GM18498 (cell line): ENCODE results near the gene INTS11.
"Not testable (repeated sequence)": the region's sequence is repeated elsewhere in the genome, so short reads cannot be mapped to it uniquely, and the experiment has no call there.

ENCODE experiments used
- ATAC-seq: cut with Tn5 transposase; IDR thresholded peaks from one replicate; pipeline ENCODE4 v1.9.1; 2021; ENCODE audit warnings: mild to moderate bottlenecking, moderate library complexity; ENCODE audit not compliant: unreplicated experiment

Gene INTS11

DNA sequence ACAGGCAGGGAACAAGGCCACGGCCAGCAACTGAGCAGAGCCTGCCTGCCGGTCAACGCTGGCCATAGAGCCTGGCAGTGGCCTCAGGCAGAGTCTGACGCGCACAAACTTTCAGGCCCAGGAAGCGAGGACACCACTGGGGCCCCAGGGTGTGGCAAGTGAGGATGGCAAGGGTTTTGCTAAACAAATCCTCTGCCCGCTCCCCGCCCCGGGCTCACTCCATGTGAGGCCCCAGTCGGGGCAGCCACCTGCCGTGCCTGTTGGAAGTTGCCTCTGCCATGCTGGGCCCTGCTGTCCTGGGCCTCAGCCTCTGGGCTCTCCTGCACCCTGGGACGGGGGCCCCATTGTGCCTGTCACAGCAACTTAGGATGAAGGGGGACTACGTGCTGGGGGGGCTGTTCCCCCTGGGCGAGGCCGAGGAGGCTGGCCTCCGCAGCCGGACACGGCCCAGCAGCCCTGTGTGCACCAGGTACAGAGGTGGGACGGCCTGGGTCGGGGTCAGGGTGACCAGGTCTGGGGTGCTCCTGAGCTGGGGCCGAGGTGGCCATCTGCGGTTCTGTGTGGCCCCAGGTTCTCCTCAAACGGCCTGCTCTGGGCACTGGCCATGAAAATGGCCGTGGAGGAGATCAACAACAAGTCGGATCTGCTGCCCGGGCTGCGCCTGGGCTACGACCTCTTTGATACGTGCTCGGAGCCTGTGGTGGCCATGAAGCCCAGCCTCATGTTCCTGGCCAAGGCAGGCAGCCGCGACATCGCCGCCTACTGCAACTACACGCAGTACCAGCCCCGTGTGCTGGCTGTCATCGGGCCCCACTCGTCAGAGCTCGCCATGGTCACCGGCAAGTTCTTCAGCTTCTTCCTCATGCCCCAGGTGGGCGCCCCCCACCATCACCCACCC lies 6.9 kb upstream of the INTS11 start, which contains the start of gene TAS1R3:
Gene TAS1R3, plus strand, starts transcription at position 213 of the 898 bp plus-strand sequence. Its CDS starts 66 bp downstream, at position 279.
- ATAC-seq = no peak

- no peak for ATAC-seq
Observed at GRCh38 chr1:1330366-1331067, 6.1 kb upstream of the INTS11 start.

- ATAC-seq = no peak
Observed at GRCh38 chr1:1329304-1330210, 5.1 kb upstream of the INTS11 start.

- no peak for ATAC-seq
Observed at GRCh38 chr1:1328254-1328653, 3.8 kb upstream of the INTS11 start.

DNA sequence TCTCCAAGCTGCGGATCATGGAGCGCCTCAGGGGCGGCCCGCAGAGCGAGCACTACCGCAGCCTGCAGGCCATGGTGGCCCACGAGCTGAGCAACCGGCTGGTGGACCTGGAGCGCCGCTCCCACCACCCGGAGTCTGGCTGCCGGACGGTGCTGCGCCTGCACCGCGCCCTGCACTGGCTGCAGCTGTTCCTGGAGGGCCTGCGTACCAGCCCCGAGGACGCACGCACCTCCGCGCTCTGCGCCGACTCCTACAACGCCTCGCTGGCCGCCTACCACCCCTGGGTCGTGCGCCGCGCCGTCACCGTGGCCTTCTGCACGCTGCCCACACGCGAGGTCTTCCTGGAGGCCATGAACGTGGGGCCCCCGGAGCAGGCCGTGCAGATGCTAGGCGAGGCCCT lies 2.8 kb upstream of the INTS11 start:
- no peak for ATAC-seq

GRCh38 chr1:1326075-1326605 lies 1.7 kb upstream of the INTS11 start:
- no peak for ATAC-seq

DNA sequence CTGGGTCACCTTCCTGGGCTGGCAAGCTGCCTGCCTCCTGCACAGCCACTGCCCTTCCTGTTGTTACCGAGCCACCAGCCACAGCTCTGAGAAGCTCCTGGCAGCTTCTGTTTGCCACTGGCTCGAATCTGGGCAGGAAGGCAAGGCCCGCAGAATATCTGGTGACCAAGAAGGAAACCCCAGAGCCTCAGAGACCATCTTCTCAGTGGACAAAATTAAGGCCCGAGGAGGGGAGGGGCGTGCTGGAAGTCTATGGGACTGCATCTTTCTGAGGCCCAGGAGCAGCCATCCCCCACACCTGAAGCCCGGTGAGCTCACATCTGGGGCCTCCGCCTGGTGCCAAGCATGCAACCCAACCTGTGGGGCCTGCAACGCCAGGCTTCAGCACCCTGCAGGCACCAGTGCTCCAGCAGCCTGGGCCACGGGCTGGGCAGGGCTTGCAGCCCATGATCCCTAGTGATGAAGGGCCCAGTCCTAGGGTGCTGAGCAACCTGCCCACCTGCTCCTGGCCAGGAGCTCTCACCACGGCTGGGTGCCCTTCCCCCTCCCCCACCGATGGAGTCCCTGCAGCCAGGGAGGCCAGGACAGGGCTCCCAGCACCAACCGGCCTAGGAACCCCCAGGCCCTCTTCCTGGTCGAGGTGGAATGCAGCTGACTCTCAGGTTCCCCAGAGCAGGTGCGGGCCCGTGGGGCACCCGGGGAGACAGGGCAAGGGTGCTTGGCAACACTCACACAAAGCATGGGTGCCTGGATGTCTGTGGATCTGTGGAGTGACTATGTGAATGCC lies 1.0 kb upstream of the INTS11 start:
- ATAC-seq = no peak

DNA sequence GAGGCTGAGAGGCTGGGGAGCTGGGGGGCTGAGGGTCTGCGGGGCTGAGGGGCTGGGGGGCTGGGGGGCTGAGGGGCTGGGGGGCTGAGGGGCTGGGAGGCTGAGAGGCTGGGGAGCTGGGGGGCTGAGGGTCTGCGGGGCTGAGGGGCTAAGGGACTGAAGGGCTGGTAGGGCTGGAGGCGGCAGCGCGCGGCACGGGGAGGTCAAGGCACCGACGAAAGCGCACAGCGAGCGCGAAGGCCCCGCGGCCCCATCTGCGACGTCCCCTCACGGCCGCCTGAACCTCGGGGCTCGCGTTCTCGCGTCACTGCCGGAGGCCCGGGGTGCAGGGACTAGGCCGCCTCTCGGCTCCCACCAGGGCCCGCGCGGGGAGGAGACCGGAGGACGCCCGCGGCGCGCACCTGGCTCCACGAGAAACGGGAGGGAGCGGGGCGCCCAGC lies 356 bp downstream of the INTS11 start:
- peak; percentile 32 for ATAC-seq

- no peak for ATAC-seq
Observed at GRCh38 chr1:1322952-1323351, 1.5 kb downstream of the INTS11 start.

DNA sequence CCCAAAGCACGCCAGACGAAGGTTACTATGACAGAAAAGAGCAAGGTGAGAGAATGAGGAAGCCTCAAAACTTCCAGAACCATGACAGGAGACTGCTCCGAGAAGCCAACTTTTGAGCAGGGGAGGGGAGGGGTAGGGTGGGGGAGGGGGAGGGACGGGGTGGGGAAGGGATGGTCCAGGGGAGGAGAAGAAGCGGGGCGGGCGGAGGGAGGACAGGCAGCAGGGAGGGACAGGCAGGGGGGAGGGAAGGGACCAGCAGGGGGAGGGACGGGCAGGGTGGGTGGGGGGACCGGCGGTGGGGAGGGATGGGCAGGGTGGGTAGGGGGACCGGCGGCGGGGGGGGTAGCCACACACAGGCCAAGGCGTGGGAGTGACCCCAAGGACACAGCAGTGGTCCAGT lies 2.0 kb downstream of the INTS11 start:
- no peak for ATAC-seq

DNA sequence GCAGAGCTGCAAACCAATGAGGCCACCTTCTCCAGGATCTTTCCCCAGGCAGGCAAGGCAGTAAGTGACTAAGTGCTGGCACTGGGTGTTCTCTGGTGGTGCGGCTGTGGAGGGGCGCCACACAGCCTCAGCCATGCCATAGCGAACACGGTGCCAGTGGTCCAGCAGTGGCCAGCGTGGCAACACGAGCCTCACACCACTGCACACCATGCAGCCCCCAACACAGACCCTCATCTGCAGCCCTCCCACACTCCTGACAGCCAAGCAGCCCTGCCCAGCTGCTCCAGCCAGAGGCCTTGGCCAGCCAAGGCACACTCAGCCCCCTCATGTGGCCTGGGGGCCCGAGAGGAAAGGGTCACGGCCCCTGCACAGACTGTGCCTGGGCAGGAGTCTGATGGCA lies 3.0 kb downstream of the INTS11 start:
- ATAC-seq = no peak

- no peak for ATAC-seq
Observed at GRCh38 chr1:1320666-1321448, 3.6 kb downstream of the INTS11 start.

GRCh38 chr1:1319646-1319941 lies 4.9 kb downstream of the INTS11 start:
- ATAC-seq = no peak

DNA sequence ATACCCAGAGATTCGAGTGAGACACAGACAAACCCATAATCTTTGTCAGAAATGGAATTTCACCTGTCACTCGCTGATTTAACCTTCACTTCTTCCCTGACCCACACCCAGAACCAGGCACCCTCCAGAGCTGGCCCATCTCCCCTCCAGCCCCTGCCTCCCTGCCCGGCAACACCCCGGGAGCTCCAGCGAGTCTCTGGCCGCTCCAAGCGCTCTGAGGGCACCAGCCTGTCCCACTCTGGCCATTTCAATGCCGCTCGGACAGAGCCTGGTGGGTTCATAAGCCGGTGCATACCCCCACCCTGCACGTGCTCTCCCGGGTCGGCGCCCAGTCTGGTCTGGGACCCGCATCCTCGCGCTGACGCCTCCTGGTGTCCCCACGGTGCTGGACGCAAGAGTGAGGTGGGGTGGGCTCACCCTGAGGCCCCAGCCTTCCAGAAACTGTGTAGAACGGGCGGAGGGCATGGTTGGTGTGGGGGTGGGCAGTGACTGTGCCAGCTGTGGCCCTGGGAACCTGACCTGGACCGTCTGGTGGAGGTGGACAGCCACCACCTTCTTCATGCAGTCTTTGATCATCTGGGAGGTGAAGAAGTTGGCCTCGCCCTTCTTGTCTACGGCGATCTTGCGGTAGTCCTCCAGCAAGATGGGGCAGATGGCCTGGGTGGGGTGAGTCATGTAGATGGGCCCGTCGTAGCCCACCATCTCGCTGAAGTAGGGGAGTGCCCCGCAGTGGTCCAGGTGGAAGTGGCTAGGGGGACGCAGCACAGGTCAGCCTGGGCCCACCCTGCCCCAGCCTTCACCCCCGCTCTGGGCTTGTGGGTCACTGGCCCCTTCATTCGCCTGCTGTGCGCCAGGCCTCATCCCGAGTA lies 5.4 kb downstream of the INTS11 start:
- no peak for ATAC-seq

GRCh38 chr1:1318131-1318652 lies 6.3 kb downstream of the INTS11 start:
- ATAC-seq = no peak

DNA sequence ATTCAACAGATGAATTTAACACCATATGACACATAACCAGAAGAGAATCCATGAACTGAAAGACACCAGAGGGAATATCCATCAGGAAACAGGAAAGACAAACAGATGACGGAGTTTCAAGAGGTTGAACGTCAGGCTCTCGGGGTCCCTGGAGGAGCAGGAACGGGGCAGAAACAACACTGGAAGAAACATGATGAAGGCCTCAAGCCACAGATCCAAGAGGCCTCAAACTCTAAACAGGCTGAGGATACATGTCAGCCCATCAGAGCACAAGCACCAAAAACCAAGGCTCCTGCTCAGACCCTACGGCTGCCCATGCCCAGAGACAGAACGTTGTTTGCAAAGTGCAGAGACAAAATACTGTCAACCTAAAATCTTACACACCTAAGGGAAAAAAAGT lies 7.0 kb downstream of the INTS11 start:
- ATAC-seq = no peak

DNA sequence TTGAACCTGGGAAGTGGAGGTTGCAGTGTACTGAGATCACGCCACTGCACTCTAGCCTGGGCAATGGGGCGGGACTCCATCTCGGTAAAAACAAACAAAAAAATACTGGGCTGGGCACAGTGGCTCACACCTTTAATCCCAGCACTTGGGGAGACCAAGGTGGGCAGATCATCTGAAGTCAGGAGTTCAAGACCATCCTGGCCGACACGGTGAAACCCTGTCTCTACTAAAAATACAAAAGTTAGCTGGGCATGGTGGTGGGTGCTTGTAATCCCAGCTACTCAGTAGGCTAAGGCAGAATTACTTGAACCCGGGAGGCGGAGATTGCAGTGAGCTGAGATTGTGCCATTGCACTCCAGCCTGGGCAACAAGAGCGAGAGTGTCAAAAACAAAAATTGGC lies 8.3 kb downstream of the INTS11 start:
- ATAC-seq = not testable (repeated sequence)

GRCh38 chr1:1315435-1315954 lies 9.0 kb downstream of the INTS11 start:
- ATAC-seq = no peak
